LNCaP clone FGC (cell line): Measurements from ENCODE around the gene GPR162.

ENCODE experiments used
- DNase-seq: peaks from one replicate; pipeline ENCODE4 v3.0.0-alpha.2; 2011; ENCODE audit warnings: low read depth
- H3K4me3 ChIP-seq: 2 replicates; pipeline ENCODE4 v1.5.1; 2011; ENCODE audit warnings: mild to moderate bottlenecking, low read depth, low read length, control low read depth
- CTCF ChIP-seq: IDR thresholded peaks from 2 replicates; pipeline ENCODE4 v1.5.1; 2012; ENCODE audit warnings: mild to moderate bottlenecking; ENCODE audit not compliant: control insufficient read depth, insufficient read depth; ENCODE audit errors: extremely low read depth

GPR162 gene

DNA sequence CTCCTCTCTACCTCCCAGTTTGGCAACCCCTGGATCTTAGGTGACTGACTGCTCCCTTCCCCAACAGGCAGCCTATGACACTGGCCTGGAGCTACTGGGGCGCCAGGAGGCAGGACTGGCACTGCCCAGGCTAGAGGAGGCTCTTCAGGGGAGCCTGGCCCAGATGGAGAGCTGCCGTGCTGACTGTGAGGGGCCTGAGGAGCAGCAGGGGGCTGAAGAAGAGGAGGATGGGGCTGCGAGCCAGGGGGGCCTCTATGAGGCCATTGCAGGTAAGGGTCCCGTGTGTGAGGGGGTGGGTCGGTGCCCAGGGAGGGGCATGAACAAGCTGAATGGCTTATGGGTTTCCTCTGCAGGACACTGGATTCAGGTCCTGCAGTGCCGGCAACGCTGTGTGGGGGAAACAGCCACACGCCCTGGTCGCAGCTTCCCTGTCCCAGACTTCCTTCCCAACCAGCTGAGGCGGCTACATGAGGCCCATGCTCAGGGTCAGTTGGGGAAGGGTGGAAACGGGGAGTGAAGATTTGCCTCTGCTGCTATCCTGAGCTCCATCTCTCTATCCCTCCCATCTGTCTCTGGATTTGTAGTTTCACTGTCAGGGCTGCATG, 8.8 kb downstream of the GPR162 start:
- H3K4me3 ChIP-seq: no peak overlapping the region
- no peak for DNase-seq
- TF ChIP-seq CTCF: no peak

- no peak overlapping the region for H3K4me3 ChIP-seq
- TF ChIP-seq CTCF: no peak
- DNase-seq: no peak
These were observed 9.4 kb downstream of the GPR162 start for GRCh38 chr12:6830999-6831398.

- no peak overlapping the region for H3K4me3 ChIP-seq
- TF ChIP-seq CTCF: no peak
- no peak for DNase-seq
These were observed 9.9 kb downstream of the GPR162 start for GRCh38 chr12:6831450-6831995.

DNA sequence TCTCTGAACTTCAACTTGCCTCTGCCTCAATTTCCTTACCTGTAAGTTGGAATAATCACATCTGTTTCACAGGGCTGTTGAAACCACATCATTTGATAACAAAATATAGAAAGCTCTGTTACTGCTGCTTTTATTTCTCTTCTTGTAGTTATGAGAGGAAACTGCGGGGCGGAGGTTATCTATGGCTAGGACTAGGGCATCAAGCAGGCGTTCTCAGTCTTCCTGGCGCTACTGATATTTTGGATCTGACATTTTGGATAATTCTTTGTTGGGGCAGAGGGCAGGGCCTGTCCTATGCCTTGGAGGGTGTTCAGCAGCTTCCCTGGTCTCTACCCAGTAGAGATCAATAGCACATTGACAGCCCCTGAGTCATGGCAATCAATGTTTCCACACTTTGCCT, 10.5 kb downstream of the GPR162 start:
- no peak for DNase-seq
- TF ChIP-seq CTCF: no peak
- no peak overlapping the region for H3K4me3 ChIP-seq

- no peak for TF ChIP-seq CTCF
- H3K4me3 ChIP-seq: no peak overlapping the region
- DNase-seq: no peak
These were observed 11.7 kb downstream of the GPR162 start for GRCh38 chr12:6833189-6833890.

DNA sequence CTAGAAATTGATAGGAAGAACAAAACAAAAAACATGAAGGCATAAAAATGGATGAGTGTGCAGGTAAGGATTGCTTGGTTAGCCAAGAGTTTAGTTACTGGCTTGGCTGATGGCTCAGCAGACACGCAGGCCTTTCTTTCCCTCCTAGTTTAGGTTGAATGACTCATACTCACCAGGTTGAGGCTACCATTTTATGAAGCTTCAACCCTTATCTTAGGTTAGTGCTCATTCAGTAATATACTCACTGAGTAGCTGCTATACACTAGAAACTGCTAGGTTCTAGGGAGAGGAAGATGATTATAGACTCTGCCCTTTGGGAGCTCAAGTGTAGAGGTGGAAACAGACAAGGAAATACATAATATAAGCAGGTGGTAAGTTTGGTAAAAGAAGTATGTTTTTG, 12.6 kb downstream of the GPR162 start:
- no peak overlapping the region for H3K4me3 ChIP-seq
- no peak for DNase-seq
- TF ChIP-seq CTCF: no peak

- H3K4me3 ChIP-seq: no peak overlapping the region
- TF ChIP-seq CTCF: no peak
- DNase-seq: no peak
These were observed 13.3 kb downstream of the GPR162 start for GRCh38 chr12:6834873-6835272.
